Spleen (tissue), 7 donors: ENCODE measurements around the gene MYH10.

Experiments
- POLR2AphosphoS5 ChIP-seq, 3 donors: sonication (generic); formaldehyde crosslinking; IDR thresholded peaks; one replicate each; pipeline ENCODE4 v1.5.1; 2017; ENCODE audit warnings: antibody characterized with exemption in 3 of 3
- TF ChIP-seq, protein P1 (sequence below), 11 experiments: fragments of 200-600 bp in 7 of 11; fragments of 450-650 bp in 4 of 11; sonication (generic) in 4 of 11; IDR thresholded peaks in 8 of 11; conservative IDR thresholded peaks in 3 of 11; 1 replicate in 7 of 11; 2 replicates in 4 of 11; pipeline versions ENCODE4 v1.4.0 to v1.8.0; 2016 to 2021; ENCODE audit warnings: antibody characterized with exemption in 11 of 11, inconsistent platforms in 4 of 11, mild to moderate bottlenecking in 1 of 11
- donor health status: DM: no; HTN: no; CAD: no; lungs with moderate emphysema.
- donor health status: DM: no; HTN: no; CAD: no.
- donor health status: DM: no; HTN: no; CAD: no.

DNA sequence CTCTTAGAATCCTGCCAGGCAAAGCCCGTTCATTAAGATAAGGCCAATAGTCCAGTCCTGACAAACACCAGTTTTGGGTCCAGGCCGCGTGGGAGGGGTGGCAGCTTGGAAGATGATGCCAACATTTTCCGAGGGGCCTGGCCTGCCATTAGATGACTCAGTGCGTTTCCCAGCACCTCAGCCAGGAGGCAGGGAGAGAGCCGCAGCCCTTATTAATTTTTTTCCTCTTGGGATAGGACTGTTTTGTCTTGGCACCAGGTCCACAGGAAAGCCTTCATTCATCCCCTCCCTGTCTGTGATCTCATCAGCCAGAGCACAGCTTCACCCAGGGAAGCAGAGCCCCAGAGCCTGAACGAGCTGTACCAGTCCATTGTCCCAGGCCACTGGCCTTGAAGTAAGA, 199.6 kb downstream of the MYH10 start:
- TF ChIP-seq POLR2AphosphoS5 (IDR thresholded peaks at IDR 0.05), result no peak
- TF ChIP-seq, protein P1, sequence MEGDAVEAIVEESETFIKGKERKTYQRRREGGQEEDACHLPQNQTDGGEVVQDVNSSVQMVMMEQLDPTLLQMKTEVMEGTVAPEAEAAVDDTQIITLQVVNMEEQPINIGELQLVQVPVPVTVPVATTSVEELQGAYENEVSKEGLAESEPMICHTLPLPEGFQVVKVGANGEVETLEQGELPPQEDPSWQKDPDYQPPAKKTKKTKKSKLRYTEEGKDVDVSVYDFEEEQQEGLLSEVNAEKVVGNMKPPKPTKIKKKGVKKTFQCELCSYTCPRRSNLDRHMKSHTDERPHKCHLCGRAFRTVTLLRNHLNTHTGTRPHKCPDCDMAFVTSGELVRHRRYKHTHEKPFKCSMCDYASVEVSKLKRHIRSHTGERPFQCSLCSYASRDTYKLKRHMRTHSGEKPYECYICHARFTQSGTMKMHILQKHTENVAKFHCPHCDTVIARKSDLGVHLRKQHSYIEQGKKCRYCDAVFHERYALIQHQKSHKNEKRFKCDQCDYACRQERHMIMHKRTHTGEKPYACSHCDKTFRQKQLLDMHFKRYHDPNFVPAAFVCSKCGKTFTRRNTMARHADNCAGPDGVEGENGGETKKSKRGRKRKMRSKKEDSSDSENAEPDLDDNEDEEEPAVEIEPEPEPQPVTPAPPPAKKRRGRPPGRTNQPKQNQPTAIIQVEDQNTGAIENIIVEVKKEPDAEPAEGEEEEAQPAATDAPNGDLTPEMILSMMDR (IDR thresholded peaks at IDR 0.05 in 8 of 11, conservative IDR thresholded peaks at IDR 0.05 in 3 of 11), result no peak
